T-helper 1 cell (primary cell): Measurements from ENCODE around the gene SSR3.
"Not testable (repeated sequence)": the region's sequence is repeated elsewhere in the genome, so short reads cannot be mapped to it uniquely, and the experiment has no call there.

Source experiments
- DNase-seq, 5 donors: peaks; one replicate each; pipeline ENCODE4 v3.0.0-alpha.2; 2012 to 2020
- total RNA-seq, 4 donors: gene quantifications; one replicate each; lab custom pipeline; 2026; lab: John Stamatoyannopoulos, UW

Gene SSR3
- total RNA-seq = 76.0 to 159 (median 103) reads per million in 4 donors

GRCh38 chr3:156554842-156555687, at the start of gene SSR3:
Gene SSR3 (minus strand): TSS chr3:156555117. CDS start chr3:156555089, 28 bp downstream.
- DNase-seq = peak; percentile 96 to 99 (median 99)

- DNase-seq = no peak
These were observed 49.2 kb upstream of the SSR3 start for GRCh38 chr3:156604064-156604641.

GRCh38 chr3:156603379-156604017, 48.6 kb upstream of the SSR3 start:
- DNase-seq = no peak

GRCh38 chr3:156602424-156602823, 47.5 kb upstream of the SSR3 start:
- peak in 1 of 5 donors; percentile 49 for DNase-seq

- no peak for DNase-seq
These were observed 46.6 kb upstream of the SSR3 start for GRCh38 chr3:156601497-156601896.

- no peak for DNase-seq
These were observed 45.9 kb upstream of the SSR3 start for GRCh38 chr3:156600834-156601233.

GRCh38 chr3:156599089-156599874, 44.4 kb upstream of the SSR3 start:
- no peak for DNase-seq

GRCh38 chr3:156598413-156598812, 43.5 kb upstream of the SSR3 start:
- no peak for DNase-seq

- no peak for DNase-seq
These were observed 39.3 kb upstream of the SSR3 start for GRCh38 chr3:156594219-156594683.

GRCh38 chr3:156593814-156594213, 38.9 kb upstream of the SSR3 start:
- DNase-seq = no peak

- not testable (repeated sequence) for DNase-seq
These were observed 34.9 kb upstream of the SSR3 start for GRCh38 chr3:156589806-156590205.

- DNase-seq = no peak
These were observed 32.8 kb upstream of the SSR3 start for GRCh38 chr3:156587760-156588069.

- DNase-seq = no peak
These were observed 32.2 kb upstream of the SSR3 start for GRCh38 chr3:156586905-156587759.

GRCh38 chr3:156583469-156583868, 28.6 kb upstream of the SSR3 start:
- no peak for DNase-seq

- peak in 1 of 5 donors; percentile 4 for DNase-seq
These were observed 27.7 kb upstream of the SSR3 start for GRCh38 chr3:156582532-156583183.

GRCh38 chr3:156581954-156582353, 27.0 kb upstream of the SSR3 start:
- DNase-seq = no peak

GRCh38 chr3:156581033-156581432, 26.1 kb upstream of the SSR3 start:
- DNase-seq = no peak

- DNase-seq = no peak
These were observed 24.5 kb upstream of the SSR3 start for GRCh38 chr3:156579427-156579851.

GRCh38 chr3:156577736-156578135, 22.8 kb upstream of the SSR3 start:
- DNase-seq = no peak

GRCh38 chr3:156576651-156577348, 21.9 kb upstream of the SSR3 start:
- DNase-seq = no peak

- no peak for DNase-seq
These were observed 21.1 kb upstream of the SSR3 start for GRCh38 chr3:156576051-156576450.
